HUES6 (cell line): ENCODE measurements around the gene ATP13A1.
"Not testable (repeated sequence)": the region's sequence is repeated elsewhere in the genome, so short reads cannot be mapped to it uniquely, and the experiment has no call there.

ENCODE experiments used
- H3K27ac ChIP-seq: 2 replicates; pipeline ENCODE4 v1.7.0; 2013; ENCODE audit warnings: low read depth, mild to moderate bottlenecking, low read length, inconsistent platforms
- H3K27me3 ChIP-seq: 2 replicates; pipeline ENCODE4 v1.6.1; 2013; ENCODE audit warnings: low read length; ENCODE audit not compliant: control insufficient read depth, insufficient read depth
- H3K36me3 ChIP-seq: 2 replicates; pipeline ENCODE4 v1.6.1; 2013; ENCODE audit warnings: low read length; ENCODE audit not compliant: control insufficient read depth, insufficient read depth
- H3K4me1 ChIP-seq: 2 replicates; pipeline ENCODE4 v1.6.1; 2013; ENCODE audit warnings: low read length; ENCODE audit not compliant: control insufficient read depth, insufficient read depth
- H3K4me3 ChIP-seq: 2 replicates; pipeline ENCODE4 v1.5.1; 2013; ENCODE audit warnings: low read depth, low read length
- H3K9ac ChIP-seq: one replicate; pipeline ENCODE4 v1.6.1; 2013; ENCODE audit warnings: mild to moderate bottlenecking, low read length
- H3K9me3 ChIP-seq: 2 replicates; pipeline ENCODE4 v1.6.1; 2013; ENCODE audit warnings: low read depth, low read length; ENCODE audit not compliant: control insufficient read depth, insufficient read depth

The ATP13A1 gene

DNA sequence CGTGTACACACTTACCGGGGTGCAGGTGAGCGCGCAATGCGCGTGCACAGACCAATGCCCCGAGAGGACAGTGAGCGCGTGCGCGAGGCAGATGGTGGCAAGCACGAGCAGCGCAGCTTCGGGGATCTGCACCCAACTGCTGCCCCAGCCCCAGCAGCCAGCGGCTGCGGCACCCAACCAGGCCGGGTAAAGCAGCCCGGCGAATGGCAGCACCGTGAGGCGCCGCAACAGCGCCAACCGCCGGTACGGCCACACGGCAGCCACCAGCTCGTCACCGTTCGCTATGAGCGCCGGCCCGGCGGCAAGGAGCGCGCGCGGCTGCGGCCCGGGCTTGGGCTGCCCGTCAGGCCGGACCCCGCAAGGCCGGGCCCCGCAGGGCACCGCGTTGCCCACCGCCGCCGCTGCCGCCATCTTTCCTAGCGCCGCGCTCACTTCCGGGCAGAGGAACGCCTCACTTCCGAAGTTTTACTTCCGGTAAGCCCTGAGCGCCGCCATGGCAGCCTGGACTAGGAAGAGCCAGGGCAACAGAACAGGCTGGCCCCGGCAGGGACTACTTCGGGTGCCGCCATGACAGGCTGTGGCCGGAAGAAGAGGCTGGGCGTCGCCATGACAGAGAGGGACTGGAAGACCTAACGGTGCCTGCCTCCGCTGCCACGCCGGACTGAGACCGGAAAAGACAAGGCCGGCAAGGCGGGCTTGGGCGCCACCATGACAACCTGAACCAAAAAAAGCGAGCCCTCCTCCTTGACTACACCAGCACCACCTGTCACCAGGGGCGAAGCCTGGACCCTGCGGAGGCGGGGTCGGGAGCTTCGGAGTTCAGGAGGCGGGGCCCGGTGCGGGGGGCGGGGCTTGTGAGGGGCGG, at the start of gene ATP13A1:
Gene ATP13A1 (minus strand): TSS at position 421 of the 865 bp plus-strand sequence. CDS start 10 bp downstream, at position 411.
- no peaks in the 10 kb centered on the region for H3K27me3 ChIP-seq
- peaks cover 26% of the 10 kb centered on the region for H3K36me3 ChIP-seq
- H3K27ac ChIP-seq = peak within 1 kb of the TSS; percentile 64; the same call in 1 of the 2 replicates
- H3K4me3 ChIP-seq = peak within 1 kb of the TSS; percentile 92
- H3K9ac ChIP-seq = peak within 1 kb of the TSS; percentile 95
- no peaks in the 10 kb centered on the region for H3K9me3 ChIP-seq
- H3K4me1 ChIP-seq = peaks cover 17% of the 10 kb centered on the region

- H3K9ac ChIP-seq = no peak overlapping the region
- H3K4me1 ChIP-seq = no peaks in the 10 kb centered on the region
- H3K27me3 ChIP-seq = no peaks in the 10 kb centered on the region
- peaks cover 60% of the 10 kb centered on the region for H3K36me3 ChIP-seq
- H3K9me3 ChIP-seq = peaks cover 92% of the 10 kb centered on the region
- no peak overlapping the region for H3K4me3 ChIP-seq
- no peak overlapping the region for H3K27ac ChIP-seq
Observed at GRCh38 chr19:19711934-19712828, 48.7 kb upstream of the ATP13A1 start.

DNA sequence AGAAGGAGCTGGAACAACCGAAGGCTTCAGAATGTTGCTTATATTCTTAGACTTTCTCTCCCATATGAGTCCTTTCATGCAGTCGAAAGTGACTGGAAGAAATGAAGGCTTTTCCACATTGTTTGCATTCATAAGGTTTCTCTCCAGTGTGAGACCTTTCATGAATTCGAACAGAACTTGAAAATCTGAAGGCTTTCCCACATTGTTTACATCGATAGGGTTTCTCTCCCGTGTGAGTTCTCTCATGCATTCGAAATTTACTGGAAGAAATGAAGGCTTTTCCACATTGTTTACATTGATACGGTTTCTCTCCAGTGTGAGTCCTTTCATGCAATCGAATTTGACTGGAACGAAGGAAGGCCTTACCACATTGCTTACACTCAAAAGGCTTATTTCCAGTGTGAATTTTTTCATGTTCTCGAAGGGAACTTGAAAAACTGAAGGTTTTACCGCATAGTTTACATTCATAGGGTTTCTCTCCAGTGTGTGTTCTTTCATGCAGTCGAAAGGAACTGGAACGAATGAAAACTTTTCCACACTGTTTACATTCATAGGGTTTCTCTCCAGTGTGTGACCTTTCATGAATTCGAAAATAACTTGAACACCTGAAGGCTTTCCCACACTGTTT, 47.9 kb upstream of the ATP13A1 start:
- H3K4me1 ChIP-seq = no peaks in the 10 kb centered on the region
- peaks cover 92% of the 10 kb centered on the region for H3K9me3 ChIP-seq
- H3K36me3 ChIP-seq = peaks cover 60% of the 10 kb centered on the region
- H3K27ac ChIP-seq = no peak overlapping the region
- H3K4me3 ChIP-seq = no peak overlapping the region
- no peak overlapping the region for H3K9ac ChIP-seq
- no peaks in the 10 kb centered on the region for H3K27me3 ChIP-seq

DNA sequence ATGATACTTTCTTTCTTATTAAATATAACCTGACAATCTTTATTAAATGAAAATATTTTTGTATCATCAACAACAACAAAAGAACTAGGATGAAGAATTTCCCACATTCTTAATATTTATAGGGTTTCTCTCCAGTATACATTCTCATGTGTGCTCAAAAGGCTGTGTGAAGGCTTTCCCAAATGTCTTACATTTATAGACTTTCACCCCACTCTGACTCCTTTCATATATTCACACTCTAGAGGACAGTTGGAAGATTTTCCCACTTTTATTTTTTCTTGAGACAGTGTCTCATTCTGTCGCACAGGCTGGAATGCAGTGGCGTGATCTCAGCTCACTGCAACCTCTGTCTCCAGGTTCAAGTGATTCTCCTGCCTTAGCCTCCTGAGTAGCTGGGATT, 47.0 kb upstream of the ATP13A1 start:
- Histone ChIP-seq H3K4me3 (no peak overlapping the region), H3K27ac (no peak overlapping the region), H3K9me3 (peaks cover 90% of the 10 kb centered on the region)

DNA sequence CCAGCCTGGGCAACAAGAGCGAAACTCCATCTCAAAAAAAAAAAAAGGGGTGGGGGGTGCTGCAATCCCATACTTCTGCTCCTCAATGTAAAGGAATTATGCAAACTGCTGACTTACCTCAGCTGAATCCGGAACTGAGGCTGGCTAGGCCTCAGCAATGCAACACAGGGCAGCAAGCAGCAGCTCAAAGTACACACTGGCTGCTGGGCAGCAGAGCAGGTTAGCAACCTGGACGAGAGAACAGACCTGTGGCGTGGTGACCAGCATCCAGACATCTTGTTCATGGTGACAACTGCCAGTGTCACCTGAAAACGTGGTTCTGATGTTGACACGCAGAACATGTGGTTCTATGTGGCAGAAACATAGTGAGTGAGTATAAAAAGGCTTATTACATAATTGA, 41.4 kb upstream of the ATP13A1 start:
- Histone ChIP-seq H3K9me3 (peaks cover 63% of the 10 kb centered on the region), H3K9ac (no peak overlapping the region), H3K4me3 (no peak overlapping the region), H3K4me1 (no peaks in the 10 kb centered on the region), H3K27ac (no peak overlapping the region), H3K27me3 (no peaks in the 10 kb centered on the region), H3K36me3 (peaks cover 12% of the 10 kb centered on the region)

More for the DNA sequence above, 47.0 kb upstream of the ATP13A1 start:
- no peak overlapping the region for H3K9ac ChIP-seq
- no peaks in the 10 kb centered on the region for H3K4me1 ChIP-seq
- no peaks in the 10 kb centered on the region for H3K27me3 ChIP-seq
- H3K36me3 ChIP-seq = peaks cover 56% of the 10 kb centered on the region

DNA sequence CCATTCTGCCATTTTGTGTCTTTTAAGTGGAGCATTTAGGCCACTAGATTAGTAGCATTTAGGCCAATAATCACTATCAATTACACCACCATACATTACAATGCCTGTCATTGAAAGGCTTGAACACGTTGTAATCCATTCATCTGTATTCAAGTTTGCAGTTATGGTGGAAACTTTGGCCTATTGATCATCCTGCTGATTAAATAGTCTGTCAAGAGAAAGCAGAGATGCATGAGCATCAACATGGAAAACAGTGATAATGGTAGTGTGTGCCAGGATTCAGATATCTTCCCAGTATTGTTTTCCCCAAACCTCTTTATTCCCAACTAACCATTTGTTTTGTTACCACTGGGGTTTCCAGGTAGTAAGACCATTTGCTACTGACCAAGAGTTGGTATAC, 37.0 kb upstream of the ATP13A1 start:
- not testable (repeated sequence) for H3K4me3 ChIP-seq, H3K36me3 ChIP-seq, H3K27ac ChIP-seq, H3K4me1 ChIP-seq, H3K9ac ChIP-seq, H3K27me3 ChIP-seq
- peaks cover 23% of the 10 kb centered on the region for H3K9me3 ChIP-seq

GRCh38 chr19:19697589-19697988, 34.1 kb upstream of the ATP13A1 start:
- no peaks in the 10 kb centered on the region for H3K4me1 ChIP-seq
- peaks cover 7% of the 10 kb centered on the region; the same call in 1 of the 2 replicates for H3K9me3 ChIP-seq

DNA sequence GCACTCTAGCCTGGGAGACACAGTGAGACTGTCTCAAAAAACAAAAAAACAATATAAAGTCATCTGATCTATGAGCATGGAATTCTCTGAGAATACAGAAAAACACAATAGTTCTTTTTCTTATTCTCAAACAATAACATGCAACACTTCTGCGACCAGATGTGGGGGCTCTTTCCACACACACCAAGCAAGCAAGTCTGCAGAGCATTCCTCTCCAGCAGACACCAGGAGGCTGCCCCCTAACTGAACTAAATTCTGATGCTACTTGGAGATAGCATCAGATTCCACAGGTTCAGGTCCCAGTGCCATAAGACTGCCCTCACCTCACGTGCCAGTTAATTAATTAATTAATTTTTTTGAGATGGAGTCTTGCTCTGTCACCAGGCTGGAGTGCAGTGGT, 32.9 kb upstream of the ATP13A1 start:
- H3K36me3 ChIP-seq = no peaks in the 10 kb centered on the region
- no peak overlapping the region for H3K27ac ChIP-seq
- H3K4me1 ChIP-seq = no peaks in the 10 kb centered on the region
- no peaks in the 10 kb centered on the region for H3K27me3 ChIP-seq
- no peak overlapping the region for H3K4me3 ChIP-seq
- no peak overlapping the region for H3K9ac ChIP-seq
- H3K9me3 ChIP-seq = peaks cover 5% of the 10 kb centered on the region; the same call in 1 of the 2 replicates

More at GRCh38 chr19:19697589-19697988, 34.1 kb upstream of the ATP13A1 start:
- Histone ChIP-seq H3K27ac (no peak overlapping the region), H3K4me3 (no peak overlapping the region), H3K27me3 (no peaks in the 10 kb centered on the region), H3K9ac (no peak overlapping the region), H3K36me3 (no peaks in the 10 kb centered on the region)

DNA sequence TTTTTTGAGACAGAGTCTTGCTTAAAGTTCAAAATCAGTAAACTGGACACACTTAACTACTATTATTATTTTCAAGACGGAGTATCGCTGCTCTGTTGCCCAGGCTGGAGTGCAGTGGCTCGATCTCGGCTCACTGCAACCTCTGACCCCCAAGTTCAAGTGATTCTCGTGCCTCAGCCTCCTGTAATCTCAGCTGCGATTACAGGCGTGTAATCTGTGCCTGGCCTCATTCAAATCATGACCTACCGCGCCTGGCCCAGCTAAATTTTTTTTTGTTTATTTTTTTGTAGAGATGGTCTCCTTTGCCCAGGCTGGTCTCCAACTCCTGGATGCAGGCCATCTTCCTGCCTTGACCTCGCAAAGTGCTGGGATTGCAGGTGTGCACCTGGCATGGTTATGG, 28.2 kb upstream of the ATP13A1 start:
- H3K27me3 ChIP-seq = no peaks in the 10 kb centered on the region
- no peaks in the 10 kb centered on the region for H3K36me3 ChIP-seq
- H3K9me3 ChIP-seq = no peaks in the 10 kb centered on the region
- H3K4me3 ChIP-seq = no peak overlapping the region
- no peak overlapping the region for H3K27ac ChIP-seq
- H3K9ac ChIP-seq = no peak overlapping the region
- no peaks in the 10 kb centered on the region for H3K4me1 ChIP-seq

GRCh38 chr19:19689023-19689422, 25.5 kb upstream of the ATP13A1 start:
- H3K9ac ChIP-seq, H3K4me1 ChIP-seq, H3K9me3 ChIP-seq, H3K4me3 ChIP-seq, H3K36me3 ChIP-seq, H3K27me3 ChIP-seq, H3K27ac ChIP-seq: not testable (repeated sequence)
